A673 (cell line): Measurements from ENCODE around the gene CEMIP.

ENCODE experiments used
- EZH2 ChIP-seq: fragments of 200-600 bp; sonication (generic); IDR thresholded peaks from 2 replicates; pipeline ENCODE4 v1.6.1; 2017; ENCODE audit warnings: borderline replicate concordance, low read depth, mild to moderate bottlenecking, mixed read lengths, antibody characterized with exemption, low read length; ENCODE audit not compliant: poor library complexity, severe bottlenecking
- TF ChIP-seq, protein P1 (sequence below): fragments of 300-800, 200-600 bp; sonication (generic); conservative IDR thresholded peaks from 2 replicates; pipeline ENCODE4 v1.5.1; 2017; ENCODE audit warnings: low read depth, mild to moderate bottlenecking, antibody characterized with exemption, low read length, moderate library complexity, mixed read lengths

DNA sequence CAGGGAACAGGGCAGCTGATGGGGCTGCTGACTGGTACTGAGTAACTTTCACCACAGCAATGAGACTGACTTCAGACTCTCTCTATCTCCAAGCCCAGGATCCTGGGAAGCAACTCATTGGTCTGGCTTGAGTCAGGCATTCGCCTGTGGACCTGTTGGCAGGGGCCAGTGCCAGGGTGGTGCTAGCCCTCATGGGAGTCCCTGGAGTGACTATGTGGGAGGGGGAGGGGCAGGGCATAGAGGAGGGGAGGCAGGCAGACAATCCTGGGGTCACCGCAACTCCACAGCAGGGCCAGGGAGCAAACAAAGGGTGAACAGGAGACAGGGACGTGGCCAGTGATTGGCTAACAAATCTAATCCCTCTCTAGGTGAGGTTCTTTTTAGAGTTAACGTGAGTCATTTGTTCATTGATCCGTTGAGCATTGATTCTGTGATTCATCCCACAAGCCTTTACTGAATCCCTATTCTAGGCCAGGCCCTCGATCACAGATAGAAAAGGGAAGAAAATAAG, 71.8 kb downstream of the CEMIP start:
- TF ChIP-seq EZH2: no peak
- TF ChIP-seq, protein P1, sequence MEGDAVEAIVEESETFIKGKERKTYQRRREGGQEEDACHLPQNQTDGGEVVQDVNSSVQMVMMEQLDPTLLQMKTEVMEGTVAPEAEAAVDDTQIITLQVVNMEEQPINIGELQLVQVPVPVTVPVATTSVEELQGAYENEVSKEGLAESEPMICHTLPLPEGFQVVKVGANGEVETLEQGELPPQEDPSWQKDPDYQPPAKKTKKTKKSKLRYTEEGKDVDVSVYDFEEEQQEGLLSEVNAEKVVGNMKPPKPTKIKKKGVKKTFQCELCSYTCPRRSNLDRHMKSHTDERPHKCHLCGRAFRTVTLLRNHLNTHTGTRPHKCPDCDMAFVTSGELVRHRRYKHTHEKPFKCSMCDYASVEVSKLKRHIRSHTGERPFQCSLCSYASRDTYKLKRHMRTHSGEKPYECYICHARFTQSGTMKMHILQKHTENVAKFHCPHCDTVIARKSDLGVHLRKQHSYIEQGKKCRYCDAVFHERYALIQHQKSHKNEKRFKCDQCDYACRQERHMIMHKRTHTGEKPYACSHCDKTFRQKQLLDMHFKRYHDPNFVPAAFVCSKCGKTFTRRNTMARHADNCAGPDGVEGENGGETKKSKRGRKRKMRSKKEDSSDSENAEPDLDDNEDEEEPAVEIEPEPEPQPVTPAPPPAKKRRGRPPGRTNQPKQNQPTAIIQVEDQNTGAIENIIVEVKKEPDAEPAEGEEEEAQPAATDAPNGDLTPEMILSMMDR: no peak
